Measurements from ENCODE around the gene CABP4. TPM values are rescaled to one million over a fixed set of nuclear protein-coding genes. Genes with fewer than 3 reads are reported as not detected.
"Not testable (repeated sequence)": the region's sequence is repeated elsewhere in the genome, so short reads cannot be mapped to it uniquely, and the experiment has no call there.

The CABP4 gene
- total and polyA plus RNA-seq, 10 of the 15 experiments (the other 5 are each of a cell fraction or from before 2014, with no cell fraction given) = 0.04 to 0.41 (median 0.14) TPM; not detected in 2

GRCh38 chr11:67465189-67465510 lies 10.0 kb downstream of the CABP4 start:
- Histone ChIP-seq H3K27ac (ENCODE audit: control insufficient read depth, insufficient read depth) (peak overlapping the region; percentile 93), H3K9ac (ENCODE audit: control insufficient read depth, insufficient read depth, low read length) (peak overlapping the region; percentile 95), H3K79me2 (ENCODE audit: control insufficient read depth, insufficient read depth, low read length) (peaks cover 14% of the 10 kb centered on the region), H3K9me3 (replicated peaks; ENCODE audit: control insufficient read depth, insufficient read depth, low read length) (no peaks in the 10 kb centered on the region), H2AFZ (ENCODE audit: control insufficient read depth, low read depth, low read length) (no peak overlapping the region), H4K20me1 (ENCODE audit: control insufficient read depth, insufficient read depth) (no peaks in the 10 kb centered on the region), H3K4me3 (peak overlapping the region; percentile 97), H3K27me3 (replicated peaks in 1 of 2; ENCODE audit: control insufficient read depth in 2 of 2, insufficient read depth in 2 of 2, low read length in 1 of 2) (no peaks in the 10 kb centered on the region), H3K4me1 (ENCODE audit: control insufficient read depth, insufficient read depth, low read length) (peaks cover 37% of the 10 kb centered on the region), H3K36me3 (ENCODE audit: control insufficient read depth in 2 of 2, insufficient read depth in 2 of 2, low read length in 1 of 2) (no peaks in the 10 kb centered on the region; a peak in 1 of 4 replicates), H3K4me2 (ENCODE audit: control insufficient read depth, insufficient read depth) (peak overlapping the region; percentile 100)
- WGBS (ENCODE audit: insufficient coverage, insufficient replicate concordance, low lambda C conversion rate, missing lambda C conversion rate) = 0% methylated on average over 3 of the region's 3 CpGs
- intact Hi-C loops (cut with micrococcal nuclease; ENCODE audit: unreplicated experiment) = no loop called here
- ChIA-PET POLR2A (interaction anchor here (0.6 to 8.1 kb wide), 12 partner anchors 18 to 883 kb away, joined by 3 to 78 read pairs (median 5); partner anchors contain the start of genes AIP, PPP1CA, PTPRCAP and RAD9A), CTCF (interaction anchor here (0.9 to 5.1 kb wide), 6 partner anchors 18 to 149 kb away, joined by 3 to 36 read pairs (median 4); partner anchors contain the start of genes AIP, PPP1CA and PTPRCAP), SMC1A (ENCODE audit: uncharacterized antibody, unreplicated experiment) (interaction anchor here (0.9 to 5.2 kb wide), 5 partner anchors 18 to 62 kb away, joined by 3 to 46 read pairs (median 13); partner anchors contain the start of genes AIP, PPP1CA, PTPRCAP and TBC1D10C), RAD21 (ENCODE audit: unreplicated experiment) (interaction anchor here (0.5 to 5.5 kb wide), 12 partner anchors 18 to 114 kb away, joined by 3 to 72 read pairs (median 4); partner anchors contain the start of genes AIP, PPP1CA, PTPRCAP and TBC1D10C)
- in situ Hi-C loops (cut with MboI) = no loop called here
- FAIRE-seq (no peak), ATAC-seq (no peak), DNase-seq (ENCODE audit: low read depth, low spot score) (no peak)
- TSS peak; percentile 87 for BruUV-seq (replicated peaks)
- TF ChIP-seq E2F8 (IDR thresholded peaks at IDR 0.05; ENCODE audit: low read depth, partially characterized antibody) (no peak), CHD4 (IDR thresholded peaks at IDR 0.05) (no peak), JUNB (IDR thresholded peaks at IDR 0.05) (no peak), STAT1 (conservative IDR thresholded peaks at IDR 0.05) (no peak)

GRCh38 chr11:67465530-67465929 lies 10.4 kb downstream of the CABP4 start:
- peak overlapping the region; percentile 97 for H3K4me3 ChIP-seq
- H3K4me2 ChIP-seq (ENCODE audit: control insufficient read depth, insufficient read depth) = peak overlapping the region; percentile 100
- ATAC-seq; H3K27me3 ChIP-seq (replicated peaks in 1 of 2; ENCODE audit: control insufficient read depth in 2 of 2, insufficient read depth in 2 of 2, low read length in 1 of 2); FAIRE-seq; in situ Hi-C loops (cut with MboI); BruUV-seq (replicated peaks); H4K20me1 ChIP-seq (ENCODE audit: control insufficient read depth, insufficient read depth); DNase-seq (ENCODE audit: low read depth, low spot score); H3K9me3 ChIP-seq (replicated peaks; ENCODE audit: control insufficient read depth, insufficient read depth, low read length); H2AFZ ChIP-seq (ENCODE audit: control insufficient read depth, low read depth, low read length); H3K36me3 ChIP-seq (ENCODE audit: control insufficient read depth in 2 of 2, insufficient read depth in 2 of 2, low read length in 1 of 2); intact Hi-C loops (cut with micrococcal nuclease; ENCODE audit: unreplicated experiment): not testable (repeated sequence)
- peak overlapping the region; percentile 93 for H3K27ac ChIP-seq (ENCODE audit: control insufficient read depth, insufficient read depth)
- 89% methylated on average over 2 of the region's 2 CpGs for WGBS (ENCODE audit: insufficient coverage, insufficient replicate concordance, low lambda C conversion rate, missing lambda C conversion rate)
- ChIA-PET CTCF (interaction anchor here (0.7 to 5.1 kb wide), 7 partner anchors 17 to 1477 kb away, joined by 3 to 36 read pairs (median 4); partner anchors contain the start of genes AIP, PPP1CA and PTPRCAP), POLR2A (interaction anchor here (0.5 to 8.1 kb wide), 13 partner anchors 17 to 1329 kb away, joined by 3 to 78 read pairs (median 4); partner anchors contain the start of genes AIP, PPP1CA, PTPRCAP and RAD9A), SMC1A (ENCODE audit: uncharacterized antibody, unreplicated experiment) (interaction anchor here (0.9 to 5.2 kb wide), 5 partner anchors 17 to 63 kb away, joined by 3 to 46 read pairs (median 13); partner anchors contain the start of genes AIP, PPP1CA, PTPRCAP and TBC1D10C), RAD21 (ENCODE audit: unreplicated experiment) (interaction anchor here (0.5 to 5.5 kb wide), 10 partner anchors 18 to 115 kb away, joined by 3 to 72 read pairs (median 4); partner anchors contain the start of genes AIP, PPP1CA, PTPRCAP and TBC1D10C)
- H3K79me2 ChIP-seq (ENCODE audit: control insufficient read depth, insufficient read depth, low read length) = peaks cover 14% of the 10 kb centered on the region
- peak overlapping the region; percentile 95 for H3K9ac ChIP-seq (ENCODE audit: control insufficient read depth, insufficient read depth, low read length)
- peaks cover 37% of the 10 kb centered on the region for H3K4me1 ChIP-seq (ENCODE audit: control insufficient read depth, insufficient read depth, low read length)

Data from GM12878 (cell line).